Stimulated activated CD8-positive, alpha-beta memory T cell treated with anti-CD3 and anti-CD28 coated beads, Interleukin-15, amount 100 ng/mL, for 4 hours (primary cell): ENCODE data around the gene PCAT7.
"Not testable (repeated sequence)": the region's sequence is repeated elsewhere in the genome, so short reads cannot be mapped to it uniquely, and the experiment has no call there.

Experiments
- DNase-seq, 2 donors: peaks; one replicate each; pipeline ENCODE4 v3.0.0-alpha.2; 2020; ENCODE audit warnings: low read depth in 2 of 2

PCAT7 gene

GRCh38 chr9:94554439-94555331 lies at the start of gene PCAT7:
Gene PCAT7 (plus strand): TSS chr9:94555083.
- no peak for DNase-seq

- DNase-seq: not testable (repeated sequence)
Measured at GRCh38 chr9:94506370-94506769, 48.5 kb upstream of the PCAT7 start.

- no peak for DNase-seq
Measured at GRCh38 chr9:94507531-94508258, 47.2 kb upstream of the PCAT7 start.

GRCh38 chr9:94511134-94511954 lies 43.5 kb upstream of the PCAT7 start:
- no peak for DNase-seq

- DNase-seq: no peak
Measured at GRCh38 chr9:94511955-94512265, 43.0 kb upstream of the PCAT7 start.

- no peak for DNase-seq
Measured at GRCh38 chr9:94514722-94515121, 40.2 kb upstream of the PCAT7 start.

GRCh38 chr9:94517254-94517653 lies 37.6 kb upstream of the PCAT7 start:
- DNase-seq: no peak

- DNase-seq: no peak
Measured at GRCh38 chr9:94525396-94526035, 29.4 kb upstream of the PCAT7 start.

- DNase-seq: no peak
Measured at GRCh38 chr9:94526271-94526670, 28.6 kb upstream of the PCAT7 start.

GRCh38 chr9:94526951-94527350 lies 27.9 kb upstream of the PCAT7 start:
- DNase-seq: no peak

- no peak for DNase-seq
Measured at GRCh38 chr9:94528886-94529285, 26.0 kb upstream of the PCAT7 start.

GRCh38 chr9:94533155-94533554 lies 21.7 kb upstream of the PCAT7 start:
- no peak for DNase-seq

- no peak for DNase-seq
Measured at GRCh38 chr9:94533601-94534000, 21.3 kb upstream of the PCAT7 start.

- no peak for DNase-seq
Measured at GRCh38 chr9:94534901-94535300, 20.0 kb upstream of the PCAT7 start.

GRCh38 chr9:94538908-94539307 lies 16.0 kb upstream of the PCAT7 start:
- no peak for DNase-seq

- DNase-seq: not testable (repeated sequence)
Measured at GRCh38 chr9:94544335-94544734, 10.5 kb upstream of the PCAT7 start.

GRCh38 chr9:94545940-94546339 lies 8.9 kb upstream of the PCAT7 start:
- DNase-seq: no peak

- DNase-seq: no peak
Measured at GRCh38 chr9:94553029-94553938, 1.6 kb upstream of the PCAT7 start.

GRCh38 chr9:94554078-94554438 lies 825 bp upstream of the PCAT7 start:
- DNase-seq: no peak

- no peak for DNase-seq
Measured at GRCh38 chr9:94557376-94557775, 2.5 kb downstream of the PCAT7 start.

GRCh38 chr9:94560237-94560636 lies 5.4 kb downstream of the PCAT7 start:
- DNase-seq: no peak
